ENCODE data around the gene ALOX5.
A peak's percentile ranks its signal among the peaks of the same experiment; 100 is the strongest.

ALOX5 gene

DNA sequence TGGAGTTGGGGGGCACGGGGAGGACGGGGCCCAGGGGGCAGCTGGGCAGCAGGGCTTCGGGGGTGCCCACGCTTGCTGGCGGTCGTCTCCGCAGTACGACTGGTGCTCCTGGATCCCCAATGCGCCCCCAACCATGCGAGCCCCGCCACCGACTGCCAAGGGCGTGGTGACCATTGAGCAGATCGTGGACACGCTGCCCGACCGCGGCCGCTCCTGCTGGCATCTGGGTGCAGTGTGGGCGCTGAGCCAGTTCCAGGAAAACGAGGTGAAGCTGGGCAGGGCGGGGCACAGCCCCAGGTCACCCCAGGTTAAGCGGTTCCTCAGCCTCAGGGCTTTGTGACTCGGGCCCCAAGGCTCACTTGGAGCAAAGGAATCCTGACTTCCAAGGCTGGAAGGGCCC, 70.0 kb downstream of the ALOX5 start:
- no peak for DNase-seq

GRCh38 chr10:45444976-45445898, 71.2 kb downstream of the ALOX5 start:
- DNase-seq: peak; percentile 7

DNA sequence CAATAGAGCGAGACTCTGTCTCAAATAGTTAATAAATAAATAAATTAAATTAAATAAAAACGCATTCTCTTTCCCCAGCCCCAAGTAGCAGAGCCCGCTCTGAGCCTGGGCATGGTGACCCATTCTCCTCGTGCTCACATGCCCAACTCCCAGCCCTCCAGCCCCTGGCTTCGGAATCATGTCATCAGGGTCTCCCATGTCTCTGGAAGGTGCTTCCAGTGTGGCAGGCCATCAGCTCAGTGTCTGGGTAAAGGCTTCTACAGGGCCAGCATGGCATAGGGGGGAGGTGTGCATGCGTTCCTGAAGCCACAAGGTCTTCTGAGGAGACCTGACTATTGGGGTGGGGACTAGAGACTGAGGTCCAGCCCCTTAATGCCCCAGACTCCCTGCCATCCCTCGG, 72.8 kb downstream of the ALOX5 start:
- no peak for DNase-seq

GRCh38 chr10:45447416-45447815, 73.4 kb downstream of the ALOX5 start:
- DNase-seq: no peak

DNA sequence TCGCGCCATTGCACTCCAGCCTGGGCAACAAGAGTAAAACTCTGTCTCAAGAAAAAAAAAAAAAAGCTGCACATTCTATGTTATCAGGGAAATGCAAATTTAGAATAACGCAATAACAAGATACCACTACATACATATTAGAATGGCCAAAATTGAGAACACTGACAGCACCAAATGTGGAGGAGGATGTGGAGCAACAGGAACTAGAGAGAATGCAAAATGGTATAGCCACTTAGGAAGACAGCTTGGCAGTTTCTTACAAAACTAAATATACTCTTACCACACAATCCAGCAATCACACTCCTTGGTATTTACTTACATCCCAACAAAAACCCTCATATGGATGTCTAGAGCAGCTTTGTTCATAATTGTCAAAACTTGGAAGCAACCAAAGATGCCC, 76.8 kb downstream of the ALOX5 start:
- no peak for DNase-seq

GRCh38 chr10:45451407-45451806, 77.4 kb downstream of the ALOX5 start:
- DNase-seq: no peak

DNA sequence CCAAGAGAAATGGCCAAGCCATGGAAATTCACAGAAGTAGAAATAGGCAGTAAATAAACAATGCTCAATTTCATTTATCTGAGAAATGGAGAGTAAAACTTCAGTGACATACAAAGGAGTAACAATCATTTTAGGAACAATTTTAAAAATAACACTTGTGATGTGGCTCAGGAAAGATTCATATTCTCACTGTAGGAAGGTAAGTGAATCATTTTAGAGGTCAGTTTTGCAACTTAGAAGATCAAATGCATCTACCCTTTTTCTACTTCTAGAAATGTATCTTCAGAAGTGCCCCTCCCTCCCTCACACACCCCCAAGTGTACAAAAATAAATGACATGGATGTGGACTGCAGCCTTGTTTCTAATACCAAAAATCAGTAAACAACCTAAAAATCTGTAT, 78.3 kb downstream of the ALOX5 start:
- no peak for DNase-seq

DNA sequence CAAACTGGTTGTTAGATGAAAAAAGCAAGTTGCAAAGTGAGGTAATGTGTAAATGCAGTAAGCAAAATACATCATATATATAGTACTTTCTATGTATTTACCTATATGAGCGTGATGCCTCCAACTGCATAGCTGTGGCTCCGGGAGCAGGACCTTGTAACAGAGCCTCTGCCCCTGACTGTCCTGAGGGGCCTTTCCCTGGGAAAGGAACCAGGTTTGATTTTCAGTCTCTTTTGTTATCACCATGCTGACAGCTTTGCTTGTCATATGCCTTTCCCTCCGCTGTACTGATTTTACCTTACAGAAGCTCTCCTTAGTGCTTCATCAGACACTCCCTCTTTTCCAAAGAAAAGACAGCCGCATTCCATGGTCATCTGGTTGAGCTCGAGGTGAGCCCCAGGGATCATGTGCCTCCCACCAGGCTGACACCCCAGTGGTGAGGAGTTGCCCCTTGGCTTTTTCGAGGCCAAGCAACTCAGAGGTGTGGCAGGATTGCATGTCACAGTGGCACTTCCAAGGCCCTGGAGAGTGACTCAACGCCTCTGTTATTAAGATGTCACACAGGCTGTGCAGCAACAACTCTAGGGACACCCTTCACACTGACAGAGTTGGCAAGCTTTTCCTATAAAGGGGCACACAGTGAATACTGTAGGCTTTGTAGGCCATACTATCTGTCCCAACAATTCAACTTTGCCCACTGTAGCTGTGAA, 78.9 kb downstream of the ALOX5 start:
- DNase-seq: no peak

DNA sequence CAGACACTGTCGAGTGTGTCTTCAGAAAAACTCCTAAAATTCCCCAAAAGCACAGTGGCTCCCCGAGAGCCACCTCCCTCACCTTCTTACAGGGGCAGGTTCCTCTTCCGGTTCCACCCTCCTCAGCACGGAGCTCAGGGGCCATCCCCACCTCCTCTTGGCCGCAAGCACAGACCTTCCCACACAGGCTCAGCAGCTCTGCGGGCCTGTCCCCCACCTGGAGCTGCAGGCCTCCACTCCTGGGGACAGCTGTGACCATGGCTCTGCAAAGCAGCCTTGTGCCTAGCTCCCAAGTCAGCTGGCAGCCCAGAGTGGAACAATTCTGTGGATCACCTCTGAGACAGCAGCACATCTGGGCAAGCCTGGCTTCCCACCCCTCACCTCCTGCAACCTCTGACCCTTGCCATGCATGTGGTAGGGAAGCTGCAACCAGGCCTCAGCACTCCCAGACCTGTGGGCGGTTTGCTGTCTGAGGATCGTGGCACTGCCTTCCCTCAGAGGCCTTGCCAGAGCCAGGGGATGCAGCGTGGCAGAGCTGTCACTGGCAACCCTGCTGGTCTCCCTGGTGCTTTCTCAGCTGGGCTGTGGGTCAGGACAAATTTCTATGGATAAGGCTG, 79.7 kb downstream of the ALOX5 start:
- DNase-seq: no peak

DNA sequence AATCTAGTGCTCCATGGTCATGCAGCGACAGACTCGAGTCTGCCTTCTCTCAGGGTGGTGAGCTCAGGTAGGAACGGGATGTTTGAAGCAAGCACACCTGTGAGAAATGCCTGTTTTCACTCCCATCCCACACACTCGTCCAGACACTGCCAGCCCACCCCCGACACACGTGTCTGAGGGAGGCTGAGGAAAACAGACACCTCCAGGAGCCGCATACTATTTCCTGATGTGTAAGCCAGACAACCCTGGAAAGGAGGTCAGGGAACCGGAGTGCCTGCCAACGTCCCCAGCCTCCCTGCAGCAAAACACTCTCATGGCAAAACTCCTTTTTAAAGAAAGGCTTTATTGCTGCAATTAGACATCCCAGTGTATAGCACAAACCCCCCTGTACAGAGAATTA, 80.2 kb downstream of the ALOX5 start:
- DNase-seq: no peak

GRCh38 chr10:45454859-45455258, 80.8 kb downstream of the ALOX5 start:
- DNase-seq: no peak

DNA sequence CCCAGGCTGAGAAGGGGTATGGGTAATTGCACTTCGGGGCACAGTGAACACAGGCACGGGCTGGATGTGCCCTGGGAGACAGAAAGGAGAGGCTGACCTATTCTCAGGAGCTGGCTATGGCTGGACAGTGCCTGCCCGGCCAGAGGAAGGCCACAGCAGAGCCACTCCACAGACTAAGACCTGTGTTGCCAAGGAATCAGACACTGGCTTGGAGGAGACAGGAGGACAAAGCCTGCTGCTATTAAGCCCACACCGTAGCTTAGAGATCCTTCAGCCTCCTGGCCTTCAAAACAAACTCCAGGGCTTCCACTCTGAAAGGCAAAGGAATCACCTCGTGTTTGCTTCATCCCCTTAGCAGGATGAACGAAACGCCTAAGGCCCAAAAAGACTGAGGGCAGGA, 82.2 kb downstream of the ALOX5 start:
- DNase-seq: no peak

- DNase-seq: peak; percentile 33
Observed at GRCh38 chr10:45456822-45457221, 82.8 kb downstream of the ALOX5 start.

GRCh38 chr10:45457487-45457886, 83.5 kb downstream of the ALOX5 start:
- no peak for DNase-seq

DNA sequence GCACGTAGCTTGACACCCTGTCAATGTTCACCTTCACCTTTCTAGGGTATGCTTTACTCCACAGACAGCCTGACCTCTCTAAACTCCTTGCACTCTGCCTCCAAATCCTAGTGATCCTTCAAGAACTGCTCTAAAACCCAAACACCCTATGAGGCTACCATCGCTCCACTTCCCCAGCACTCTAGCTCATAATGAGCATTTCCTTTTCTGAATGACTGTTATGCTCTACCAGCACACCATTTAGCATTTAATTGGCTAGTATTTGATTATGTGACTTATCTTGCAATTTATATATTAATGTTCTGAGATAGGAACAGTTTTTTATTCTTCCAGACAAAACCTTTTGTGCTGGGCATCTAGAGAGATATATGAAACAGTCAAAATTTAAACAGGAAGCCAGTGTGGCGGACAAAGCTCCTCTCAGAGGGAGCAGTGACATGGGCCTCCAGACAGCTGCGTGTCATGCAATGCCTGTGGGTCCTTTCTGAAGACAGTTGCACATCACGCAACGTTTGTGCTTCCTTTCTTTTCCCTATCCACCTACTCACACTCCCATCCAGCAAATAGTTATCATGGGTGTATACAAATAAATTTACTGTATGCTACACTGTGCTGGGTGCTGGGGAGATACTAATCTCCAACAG, 86.3 kb downstream of the ALOX5 start:
- DNase-seq: no peak

DNA sequence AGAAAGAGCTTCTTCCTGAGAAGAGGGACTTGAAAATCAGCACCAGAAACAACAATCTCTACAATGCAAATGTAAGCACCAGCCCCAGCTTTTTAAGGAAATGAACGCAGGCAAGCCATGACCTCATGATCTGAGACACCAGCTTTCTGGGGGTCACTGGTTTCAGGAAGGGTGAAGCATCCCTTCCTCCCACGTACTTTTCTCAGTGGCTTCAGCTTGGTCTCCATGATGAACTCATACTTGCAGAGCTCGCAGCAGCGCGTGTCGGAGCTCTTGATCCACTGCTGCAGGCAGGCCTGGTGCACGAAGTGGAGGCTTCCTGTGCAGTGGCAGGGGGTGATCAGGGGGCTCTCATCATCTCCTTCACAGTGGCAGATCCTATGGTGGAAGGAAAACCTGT, 87.0 kb downstream of the ALOX5 start:
- no peak for DNase-seq

DNA sequence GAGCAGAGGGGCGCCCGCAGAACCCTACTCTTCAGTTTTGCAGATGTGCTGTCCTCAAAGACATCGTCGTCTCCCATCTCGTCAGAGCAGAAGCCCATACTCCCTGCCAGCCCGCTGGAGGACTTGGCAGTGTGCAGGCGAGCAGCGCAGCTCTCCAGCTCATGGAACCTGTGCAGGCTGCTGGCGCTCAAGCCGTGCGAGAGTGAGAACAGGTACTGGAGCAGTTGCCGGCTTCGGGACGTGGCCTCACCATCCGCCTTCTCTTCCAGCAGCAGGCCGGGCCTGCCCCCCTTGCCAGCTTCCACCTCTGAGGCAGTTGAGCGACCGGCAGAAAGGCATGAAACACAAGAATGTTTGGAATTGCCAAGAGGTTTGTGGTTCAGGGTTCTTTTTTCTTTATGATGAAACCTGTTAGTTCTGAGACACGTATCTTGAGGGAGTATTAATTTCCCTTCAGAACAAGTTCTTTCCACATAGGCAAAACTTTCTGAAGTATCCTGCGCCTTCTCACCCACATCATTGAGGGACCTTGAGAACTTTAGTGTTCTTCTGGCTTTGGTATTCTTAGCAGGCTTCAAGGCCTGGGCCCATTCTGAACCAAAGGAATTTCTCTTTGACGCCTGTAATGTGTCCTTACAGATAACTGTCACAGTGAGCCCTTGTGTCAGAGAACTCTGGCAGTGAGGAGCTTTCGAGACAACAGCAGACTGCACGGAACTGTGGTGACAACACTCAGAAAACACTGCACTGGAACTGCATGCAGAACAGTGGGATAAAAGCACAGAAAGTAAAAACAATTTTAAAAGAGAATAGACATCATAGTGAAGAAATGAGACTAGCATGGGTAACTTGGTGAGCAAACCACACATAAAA, 89.5 kb downstream of the ALOX5 start:
- no peak for DNase-seq

DNA sequence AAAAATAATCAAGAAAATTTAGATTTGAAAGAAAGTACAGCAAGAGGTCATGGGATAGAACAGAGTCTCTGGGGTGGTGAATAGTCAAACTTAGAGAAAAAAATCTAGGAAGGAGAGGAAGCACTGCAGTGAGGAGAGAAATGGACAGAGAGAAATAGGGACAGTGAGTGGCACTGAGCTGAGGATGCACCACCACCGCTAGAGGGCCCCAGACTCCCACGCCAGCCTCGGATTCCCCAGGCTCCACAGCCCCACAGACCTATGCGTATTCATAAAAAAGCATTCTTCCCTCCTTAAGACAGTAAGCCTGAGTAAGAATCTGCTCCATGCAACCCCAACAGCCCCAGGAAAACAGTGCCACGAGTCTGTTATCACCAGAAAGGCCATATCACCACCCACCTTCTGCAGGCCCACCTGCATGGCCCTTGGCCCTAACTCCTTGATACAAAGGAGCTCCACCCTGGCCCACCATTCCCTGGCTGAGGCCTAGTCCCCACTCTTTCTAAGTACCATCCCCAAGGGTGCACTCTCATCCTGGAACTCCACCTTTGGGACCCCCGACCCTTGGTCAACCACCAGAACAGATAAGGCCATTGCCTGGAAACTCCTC, 91.0 kb downstream of the ALOX5 start:
- peak; percentile 6 for DNase-seq

GRCh38 chr10:45466784-45467183, 92.8 kb downstream of the ALOX5 start:
- no peak for DNase-seq

DNA sequence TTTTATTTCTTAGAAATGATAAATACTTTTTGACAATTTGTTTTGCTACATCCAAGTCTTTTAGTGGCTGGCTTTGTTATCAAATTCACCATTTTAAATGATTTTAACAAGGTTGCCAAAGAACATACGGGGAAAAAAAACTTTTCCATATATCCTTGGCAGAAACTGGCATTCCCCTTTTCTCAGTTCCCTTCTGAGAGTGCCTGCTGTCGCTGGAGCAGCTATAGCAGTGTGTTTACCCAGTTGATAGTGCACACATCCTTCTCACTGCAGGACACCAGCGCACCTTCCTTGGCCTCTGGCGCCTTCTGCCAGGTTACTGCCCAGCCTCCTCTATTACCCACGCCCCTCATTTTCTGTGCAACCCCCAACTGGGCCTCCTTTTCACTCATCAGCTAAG, 94.1 kb downstream of the ALOX5 start:
- DNase-seq: no peak

GRCh38 chr10:45470098-45471012, 96.3 kb downstream of the ALOX5 start:
- no peak for DNase-seq

Measured in DMS 273 treated with DMSO at 0.1 percent for 48 hours (cell line).